IPS DF 4.7 (cell line): ENCODE data around the gene PFDN6.
"Not testable (repeated sequence)": the region's sequence is repeated elsewhere in the genome, so short reads cannot be mapped to it uniquely, and the experiment has no call there.

Source experiments
- DNase-seq: peaks from one replicate; pipeline ENCODE4 v3.0.0-alpha.2; 2013; ENCODE audit warnings: low spot score; ENCODE audit errors: extremely low read depth

PFDN6 gene

DNA sequence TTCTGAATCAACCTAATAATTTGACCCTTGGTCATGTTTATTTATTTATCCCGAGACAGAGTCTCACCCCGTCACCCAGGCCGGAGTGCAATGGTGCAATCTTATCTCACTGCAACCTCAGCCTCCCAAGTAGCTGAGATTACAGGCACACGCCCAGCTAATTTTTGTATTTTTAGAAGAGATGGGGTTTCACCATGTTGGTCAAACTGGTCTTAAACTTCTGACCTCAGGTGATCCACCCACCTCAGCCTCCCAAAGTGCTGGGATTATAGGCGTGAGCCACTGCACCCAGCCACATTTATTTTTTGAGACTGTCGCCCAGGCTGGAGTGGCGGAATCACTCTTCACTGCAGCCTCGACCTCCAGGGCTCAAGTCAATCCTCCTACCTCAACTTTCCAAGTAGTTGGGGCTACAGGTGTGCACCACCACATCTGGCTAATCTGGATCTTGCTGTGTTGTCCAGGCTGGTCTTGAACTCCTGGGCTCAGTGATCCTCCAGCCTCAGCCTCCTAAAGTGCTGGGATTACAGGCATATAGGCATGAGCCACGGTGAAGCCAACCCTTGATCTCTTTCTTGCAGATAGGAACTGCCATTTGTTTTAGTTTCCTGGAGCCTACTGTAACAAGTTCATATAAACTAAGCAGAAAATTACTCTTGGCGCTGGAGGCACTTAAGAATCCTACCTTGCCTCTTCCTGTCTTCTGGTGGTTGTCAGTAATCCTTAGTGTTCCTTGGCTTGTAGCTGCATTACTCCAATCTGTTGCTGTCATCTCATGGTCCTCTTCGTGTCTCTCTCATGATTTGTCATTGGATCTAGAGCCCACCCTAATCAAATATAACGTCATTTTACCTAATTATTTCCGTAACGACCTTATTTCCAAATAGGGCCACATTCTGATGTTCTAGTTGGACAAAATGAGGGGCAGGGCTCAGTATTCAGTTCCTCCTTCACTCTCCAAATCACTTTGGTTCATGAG, 15.2 kb upstream of the PFDN6 start:
- DNase-seq: no peak

DNA sequence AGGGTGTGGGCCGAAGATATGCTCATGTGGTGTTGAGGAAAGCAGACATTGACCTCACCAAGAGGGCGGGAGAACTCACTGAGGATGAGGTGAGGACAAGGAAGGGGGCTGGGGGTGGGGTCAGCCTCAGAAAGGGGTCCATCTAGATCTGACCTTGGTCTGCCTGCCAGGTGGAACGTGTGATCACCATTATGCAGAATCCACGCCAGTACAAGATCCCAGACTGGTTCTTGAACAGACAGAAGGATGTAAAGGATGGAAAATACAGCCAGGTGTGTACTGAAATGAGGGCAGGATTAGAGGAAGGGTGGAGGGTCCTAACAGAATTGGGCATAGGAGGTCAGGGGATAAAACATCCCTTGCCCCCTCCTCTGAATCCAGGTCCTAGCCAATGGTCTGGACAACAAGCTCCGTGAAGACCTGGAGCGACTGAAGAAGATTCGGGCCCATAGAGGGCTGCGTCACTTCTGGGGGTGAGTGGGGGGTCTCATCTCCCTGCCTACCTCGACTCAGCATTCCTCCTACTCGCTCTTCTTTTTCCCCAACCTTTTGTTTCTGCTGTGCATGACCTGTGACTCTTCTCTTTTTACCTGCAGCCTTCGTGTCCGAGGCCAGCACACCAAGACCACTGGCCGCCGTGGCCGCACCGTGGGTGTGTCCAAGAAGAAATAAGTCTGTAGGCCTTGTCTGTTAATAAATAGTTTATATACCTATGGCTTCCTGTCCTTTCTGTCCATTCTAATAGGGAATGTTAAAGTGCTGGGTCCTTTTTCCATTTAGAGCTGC, 13.4 kb upstream of the PFDN6 start:
- DNase-seq: not testable (repeated sequence)

DNA sequence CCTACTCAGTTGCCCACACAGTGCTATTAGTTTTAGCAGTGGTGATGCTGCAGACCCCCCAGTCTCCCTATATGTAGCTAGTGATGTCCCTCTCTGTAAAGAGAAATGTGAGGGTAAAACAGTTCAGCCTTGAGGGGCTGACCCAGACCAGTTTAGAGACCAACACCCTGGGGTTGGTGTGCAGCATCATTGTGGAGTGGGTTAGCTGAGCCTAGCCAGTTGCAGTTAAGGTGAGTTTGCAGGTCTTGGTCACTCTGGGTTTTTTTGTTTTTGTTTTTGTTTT, 12.9 kb upstream of the PFDN6 start:
- no peak for DNase-seq

GRCh38 chr6:33276864-33277662, 12.3 kb upstream of the PFDN6 start, which contains the start of gene B3GALT4:
TSS of gene B3GALT4 (plus strand) at chr6:33277123. CDS start at chr6:33277420, 297 bp downstream.
- no peak for DNase-seq

DNA sequence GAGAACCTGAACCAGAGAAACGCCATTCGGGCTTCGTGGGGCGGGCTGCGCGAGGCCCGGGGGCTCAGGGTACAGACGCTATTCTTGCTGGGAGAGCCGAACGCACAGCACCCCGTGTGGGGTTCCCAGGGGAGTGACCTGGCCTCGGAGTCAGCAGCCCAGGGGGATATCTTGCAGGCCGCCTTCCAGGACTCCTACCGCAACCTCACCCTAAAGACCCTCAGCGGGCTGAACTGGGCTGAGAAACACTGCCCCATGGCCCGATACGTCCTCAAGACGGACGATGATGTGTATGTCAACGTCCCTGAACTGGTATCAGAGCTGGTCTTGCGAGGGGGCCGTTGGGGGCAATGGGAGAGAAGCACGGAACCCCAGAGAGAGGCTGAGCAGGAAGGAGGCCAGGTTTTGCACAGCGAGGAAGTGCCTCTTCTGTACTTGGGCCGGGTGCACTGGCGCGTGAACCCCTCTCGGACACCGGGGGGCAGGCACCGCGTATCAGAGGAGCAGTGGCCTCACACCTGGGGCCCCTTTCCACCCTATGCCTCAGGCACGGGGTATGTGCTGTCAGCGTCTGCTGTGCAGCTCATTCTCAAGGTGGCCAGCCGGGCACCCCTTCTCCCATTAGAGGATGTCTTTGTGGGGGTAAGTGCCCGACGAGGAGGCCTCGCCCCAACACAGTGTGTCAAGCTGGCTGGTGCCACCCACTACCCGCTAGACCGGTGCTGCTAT, 11.6 kb upstream of the PFDN6 start:
- DNase-seq: no peak

DNA sequence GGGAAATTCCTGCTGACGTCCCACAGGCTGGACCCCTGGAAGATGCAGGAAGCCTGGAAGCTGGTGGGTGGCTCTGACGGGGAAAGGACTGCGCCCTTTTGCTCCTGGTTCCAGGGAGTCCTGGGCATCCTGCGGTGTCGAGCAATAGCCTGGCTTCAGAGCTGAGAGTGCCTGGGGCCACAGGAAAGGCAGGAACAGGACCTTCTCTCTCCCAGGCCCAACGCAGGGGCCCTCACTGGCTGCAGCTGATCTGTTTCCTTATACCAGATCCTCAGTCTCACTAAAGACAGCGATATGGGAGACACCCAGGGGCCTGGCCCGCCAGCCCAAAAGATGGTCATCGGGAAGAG, 11.0 kb upstream of the PFDN6 start:
- no peak for DNase-seq

DNA sequence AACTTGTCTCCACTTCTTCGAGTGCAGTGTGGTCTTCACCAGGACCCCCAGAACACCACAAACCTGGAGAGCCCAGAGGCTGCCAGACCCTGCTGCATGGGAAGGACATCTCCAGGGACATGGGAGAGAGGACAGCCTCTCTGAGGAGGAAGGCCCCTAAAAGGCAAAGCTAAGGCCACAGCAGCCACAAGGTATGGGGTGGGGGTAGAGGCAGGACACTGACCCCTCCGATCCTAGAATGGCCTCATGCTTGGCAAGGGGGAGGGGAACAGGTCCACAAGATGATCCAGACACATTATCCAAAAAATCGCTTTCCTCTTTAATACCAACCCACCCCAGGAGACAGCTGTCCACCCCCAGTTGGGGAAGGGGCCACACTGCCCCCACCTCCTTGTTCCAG, 10.6 kb upstream of the PFDN6 start:
- DNase-seq: no peak

GRCh38 chr6:33279257-33279695, 10.1 kb upstream of the PFDN6 start:
- DNase-seq: no peak

GRCh38 chr6:33279971-33280511, 9.4 kb upstream of the PFDN6 start:
- no peak for DNase-seq

DNA sequence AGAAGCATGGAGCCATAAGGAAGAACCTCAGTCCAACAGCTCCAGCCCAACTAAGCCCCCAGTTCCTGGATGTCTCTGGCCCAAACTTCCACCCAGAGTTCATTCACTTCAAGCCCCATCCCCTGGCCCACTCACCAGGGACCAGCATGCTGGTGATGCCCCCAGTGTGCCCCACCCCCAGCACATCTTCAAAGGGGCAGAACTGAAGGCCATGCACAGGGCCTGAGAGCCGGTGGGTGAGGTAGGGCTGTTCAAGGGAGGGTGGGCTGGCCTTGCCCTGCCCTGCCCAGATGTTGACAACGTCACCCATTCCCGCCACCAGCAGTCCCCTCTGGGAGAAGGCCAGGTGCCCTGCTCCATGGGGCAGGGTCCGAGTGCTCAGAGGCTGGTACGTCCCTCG, 8.9 kb upstream of the PFDN6 start:
- DNase-seq: no peak

- not testable (repeated sequence) for DNase-seq
Measured at GRCh38 chr6:33285214-33285613, 4.2 kb upstream of the PFDN6 start.

- no peak for DNase-seq
Measured at GRCh38 chr6:33286946-33287914, 2.2 kb upstream of the PFDN6 start.

DNA sequence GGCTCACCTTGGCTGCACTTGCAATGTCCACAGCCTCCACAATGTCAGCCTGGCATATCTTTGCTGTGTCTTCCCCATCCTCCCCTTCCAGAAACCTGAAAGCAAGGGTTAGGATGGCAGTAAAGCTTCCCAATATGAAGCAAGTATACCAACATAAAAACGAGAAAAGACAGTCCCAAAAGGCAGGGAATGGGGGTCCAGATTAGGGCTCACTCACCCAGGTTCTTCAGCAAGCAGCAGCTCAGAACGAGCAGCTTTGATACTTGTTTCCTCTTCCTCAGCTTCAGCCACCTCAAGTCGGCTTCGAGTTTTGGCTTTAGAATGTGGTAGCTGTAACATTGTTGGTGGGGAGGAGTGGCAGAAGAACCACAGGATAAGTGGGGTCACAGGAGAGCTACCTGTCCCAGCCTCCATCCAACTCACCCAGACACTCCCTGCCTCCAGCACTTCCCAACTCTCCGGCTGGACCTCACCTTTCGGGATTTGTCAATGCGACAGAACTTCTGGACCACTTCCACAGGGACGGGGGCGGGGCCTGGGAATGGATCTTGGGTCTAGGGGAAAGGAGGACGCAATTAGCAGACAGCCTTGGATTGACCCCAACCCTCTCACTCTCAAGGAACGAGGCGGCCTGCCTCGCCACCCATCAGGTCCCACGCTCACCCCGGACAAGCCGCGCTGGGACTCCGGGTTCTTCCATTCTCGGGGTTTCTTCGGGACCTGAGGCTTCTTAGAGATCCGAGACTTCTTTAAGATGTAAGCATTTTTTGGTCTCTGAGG, 1.1 kb upstream of the PFDN6 start:
- DNase-seq: no peak

GRCh38 chr6:33289784-33290315, 449 bp downstream of the PFDN6 start:
- DNase-seq: no peak

- no peak for DNase-seq
Measured at GRCh38 chr6:33290459-33290858, 1.1 kb downstream of the PFDN6 start.

DNA sequence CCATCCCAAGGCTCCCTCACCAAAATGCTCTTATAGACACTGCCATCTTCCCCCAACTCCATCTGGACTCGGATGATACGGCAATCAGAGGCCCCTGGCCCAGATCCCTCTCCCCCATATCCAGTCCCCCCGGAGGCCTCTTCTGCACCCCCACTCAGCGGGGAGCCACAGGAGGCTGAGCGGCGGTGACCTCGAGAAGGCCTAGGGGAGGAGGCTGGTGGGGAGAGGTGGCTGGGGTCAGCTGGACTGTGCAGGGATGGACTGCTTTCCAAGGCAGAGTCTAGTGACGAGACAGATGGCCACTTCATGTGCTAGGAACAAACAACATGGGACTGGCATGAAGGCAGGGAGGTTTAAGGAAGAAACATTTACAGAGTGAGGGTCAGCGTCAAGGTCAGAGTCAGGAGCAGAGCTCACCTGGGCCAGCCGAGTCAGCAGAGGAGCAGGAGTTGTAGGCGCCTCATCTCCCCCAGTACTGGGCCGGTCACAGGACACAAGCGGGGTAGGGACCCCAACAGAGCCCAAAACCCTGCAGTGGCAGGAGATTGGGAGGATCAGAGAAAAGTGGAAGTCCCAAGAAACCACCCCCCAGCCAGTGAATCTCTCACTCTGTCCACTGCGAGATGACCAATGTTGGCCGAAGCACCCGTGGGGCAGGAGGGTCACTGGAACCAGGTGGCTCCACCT, 3.7 kb downstream of the PFDN6 start:
- DNase-seq: no peak

- DNase-seq: no peak
Measured at GRCh38 chr6:33294086-33294823, 4.9 kb downstream of the PFDN6 start.
